Progenitor cell of endocrine pancreas (in vitro differentiated cells): ENCODE data around the gene CRYBG2. TPM values are rescaled to one million over a fixed set of nuclear protein-coding genes. Genes with fewer than 3 reads are reported as not detected.
"Not testable (repeated sequence)": the region's sequence is repeated elsewhere in the genome, so short reads cannot be mapped to it uniquely, and the experiment has no call there.

Experiments
- DNase-seq: peaks from one replicate; pipeline ENCODE4 v3.0.0; 2021; ENCODE audit warnings: low spot score; ENCODE audit not compliant: unreplicated experiment
- H3K27ac Mint-ChIP-seq: 2 replicates; pipeline ENCODE4 v1.8.0; 2021; ENCODE audit warnings: mild to moderate bottlenecking, moderate library complexity, mixed read lengths
- H3K27me3 Mint-ChIP-seq: 2 replicates; pipeline ENCODE4 v1.8.0; 2021; ENCODE audit warnings: mixed read lengths
- H3K36me3 Mint-ChIP-seq: 2 replicates; pipeline ENCODE4 v1.8.0; 2022; ENCODE audit warnings: mixed read lengths; ENCODE audit not compliant: insufficient read depth
- H3K4me1 Mint-ChIP-seq: 2 replicates; pipeline ENCODE4 v1.8.0; 2021; ENCODE audit warnings: low read depth, mixed read lengths
- H3K4me3 Mint-ChIP-seq: 2 replicates; pipeline ENCODE4 v1.8.0; 2021; ENCODE audit warnings: low read depth, mild to moderate bottlenecking, moderate library complexity, mixed read lengths
- H3K9me3 Mint-ChIP-seq: 2 replicates; pipeline ENCODE4 v1.8.0; 2021; ENCODE audit warnings: low read depth, mixed read lengths
- CTCF ChIP-seq: fragments of 200-600 bp; sonication (generic); IDR thresholded peaks from one replicate; pipeline ENCODE4 v1.5.0; 2021; ENCODE audit warnings: antibody characterized with exemption, mild to moderate bottlenecking; ENCODE audit not compliant: unreplicated experiment
- total RNA-seq: library from RNA; stranded (reverse); gene quantifications from 2 replicates; pipeline ENCODE4 v1.2.1, GENCODE V29; 2021

The CRYBG2 gene
- total RNA-seq, 1 donor from 2014 or later: 13.8 TPM

- Mint-ChIP-seq H3K4me1 (no peaks in the 10 kb centered on the region), H3K27ac (no peak overlapping the region), H3K4me3 (no peak overlapping the region), H3K27me3 (peaks cover 14% of the 10 kb centered on the region), H3K9me3 (no peaks in the 10 kb centered on the region), H3K36me3 (no peaks in the 10 kb centered on the region)
- TF ChIP-seq CTCF: no peak
- no peak for DNase-seq
Observed at GRCh38 chr1:26373789-26374188, 19.9 kb upstream of the CRYBG2 start.

GRCh38 chr1:26373281-26373680 lies 19.4 kb upstream of the CRYBG2 start:
- H3K4me3 Mint-ChIP-seq: no peak overlapping the region
- no peak for DNase-seq
- no peak overlapping the region for H3K27ac Mint-ChIP-seq
- no peaks in the 10 kb centered on the region for H3K36me3 Mint-ChIP-seq
- no peak for TF ChIP-seq CTCF
- peaks cover 14% of the 10 kb centered on the region for H3K27me3 Mint-ChIP-seq
- no peaks in the 10 kb centered on the region for H3K9me3 Mint-ChIP-seq
- H3K4me1 Mint-ChIP-seq: no peaks in the 10 kb centered on the region

GRCh38 chr1:26372611-26373010 lies 18.7 kb upstream of the CRYBG2 start, which contains the start of gene ZNF683:
Gene ZNF683, minus strand, starts transcription at chr1:26372750. Its CDS starts 4,179 bp downstream, at chr1:26368571.
- not testable (repeated sequence) for H3K4me3 Mint-ChIP-seq, H3K4me1 Mint-ChIP-seq, DNase-seq, H3K36me3 Mint-ChIP-seq, H3K9me3 Mint-ChIP-seq, H3K27ac Mint-ChIP-seq
- peaks cover 14% of the 10 kb centered on the region for H3K27me3 Mint-ChIP-seq

GRCh38 chr1:26372039-26372438 lies 18.1 kb upstream of the CRYBG2 start:
- Mint-ChIP-seq H3K4me3 (no peak overlapping the region), H3K27me3 (peaks cover 14% of the 10 kb centered on the region), H3K9me3 (no peaks in the 10 kb centered on the region), H3K27ac (no peak overlapping the region), H3K36me3 (no peaks in the 10 kb centered on the region), H3K4me1 (no peaks in the 10 kb centered on the region)
- TF ChIP-seq CTCF: no peak
- no peak for DNase-seq

GRCh38 chr1:26370591-26371382 lies 16.9 kb upstream of the CRYBG2 start:
- TF ChIP-seq CTCF: no peak
- H3K4me3 Mint-ChIP-seq: no peak overlapping the region

GRCh38 chr1:26368486-26368885 lies 14.6 kb upstream of the CRYBG2 start:
- Mint-ChIP-seq H3K27me3 (peaks cover 19% of the 10 kb centered on the region), H3K27ac (no peak overlapping the region), H3K4me3 (no peak overlapping the region), H3K4me1 (no peaks in the 10 kb centered on the region), H3K9me3 (no peaks in the 10 kb centered on the region), H3K36me3 (no peaks in the 10 kb centered on the region)
- no peak for TF ChIP-seq CTCF
- DNase-seq: no peak

More at GRCh38 chr1:26370591-26371382, 16.9 kb upstream of the CRYBG2 start:
- H3K27me3 Mint-ChIP-seq: peaks cover 14% of the 10 kb centered on the region
- H3K27ac Mint-ChIP-seq: no peak overlapping the region
- no peaks in the 10 kb centered on the region for H3K36me3 Mint-ChIP-seq
- H3K4me1 Mint-ChIP-seq: no peaks in the 10 kb centered on the region
- no peaks in the 10 kb centered on the region for H3K9me3 Mint-ChIP-seq
- DNase-seq: no peak
